Measurements from ENCODE around the gene TMEM208. TPM values are rescaled to one million over a fixed set of nuclear protein-coding genes. Genes with fewer than 3 reads are reported as not detected.
A peak's percentile ranks its signal among the peaks of the same experiment; 100 is the strongest.

Gene TMEM208
- polyA plus RNA-seq, 1 experiment = 38.5 TPM

- CTCF ChIA-PET = interaction anchor here (0.5 to 1.9 kb wide), 2 partner anchors 55 to 163 kb away, joined by 4 to 10 read pairs; no protein-coding TSS in a partner anchor
These were observed 37.9 kb downstream of the TMEM208 start for GRCh38 chr16:67264866-67265265.

DNA sequence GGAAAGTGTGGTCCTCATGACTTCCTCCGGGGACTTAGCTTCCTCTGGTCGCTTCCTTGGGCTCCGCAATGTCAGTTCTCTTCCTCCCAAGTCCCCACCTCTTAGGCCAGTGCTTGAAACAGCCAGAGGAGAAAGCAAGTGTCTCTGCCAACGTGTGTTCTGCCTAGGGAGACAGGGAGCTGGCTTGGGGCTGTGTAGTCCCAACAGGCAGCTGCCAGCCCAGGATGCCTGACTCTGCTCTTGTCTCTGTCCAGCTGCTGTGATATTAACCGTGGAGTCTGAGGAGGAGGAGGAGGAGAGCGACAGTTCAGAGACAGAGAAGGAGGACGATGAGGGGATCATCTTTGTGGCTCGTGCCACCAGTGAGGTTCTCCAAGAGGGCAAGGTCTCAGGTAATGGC lies 38.9 kb downstream of the TMEM208 start:
- TF ChIP-seq CTCF (IDR thresholded peaks at IDR 0.05; ENCODE audit: low read depth, low read length) = no peak
- H3K9me3 ChIP-seq (ENCODE audit: control insufficient read depth, insufficient read depth, low read length) = no peaks in the 10 kb centered on the region; the same call in 1 of the 2 replicates
- no peak overlapping the region for H3K4me3 ChIP-seq (ENCODE audit: low read depth, low read length)
- POLR2A ChIA-PET = interaction anchor here (0.6 to 1.7 kb wide), 3 partner anchors 11 to 228 kb away, joined by 3 to 8 read pairs (median 3); no protein-coding TSS in a partner anchor
- CTCF ChIA-PET = interaction anchor here (1.9 kb wide), 1 partner anchor 162 kb away, joined by 10 read pairs; no protein-coding TSS in a partner anchor
- no peak overlapping the region for H3K27ac ChIP-seq (ENCODE audit: low read depth, low read length)
- no peaks in the 10 kb centered on the region for H3K27me3 ChIP-seq (ENCODE audit: control insufficient read depth, insufficient read depth, low read length)
- DNase-seq (ENCODE audit: low read depth, low spot score) = no peak

More at GRCh38 chr16:67264866-67265265, 37.9 kb downstream of the TMEM208 start:
- POLR2A ChIA-PET = interaction anchor here (1.1 kb wide), 1 partner anchor 47 kb away, joined by 3 read pairs; no protein-coding TSS in a partner anchor
- Histone ChIP-seq H3K27ac (ENCODE audit: low read depth, low read length) (no peak overlapping the region), H3K9me3 (ENCODE audit: control insufficient read depth, insufficient read depth, low read length) (no peaks in the 10 kb centered on the region), H3K4me3 (ENCODE audit: low read depth, low read length) (no peak overlapping the region), H3K27me3 (ENCODE audit: control insufficient read depth, insufficient read depth, low read length) (no peaks in the 10 kb centered on the region)
- no peak for DNase-seq (ENCODE audit: low read depth, low spot score)
- no peak for TF ChIP-seq CTCF (IDR thresholded peaks at IDR 0.05; ENCODE audit: low read depth, low read length)

- DNase-seq (ENCODE audit: low read depth, low spot score) = peak; percentile 42
- H3K27ac ChIP-seq (ENCODE audit: low read depth, low read length) = no peak overlapping the region
- ChIA-PET POLR2A (interaction anchor here (0.6 to 1.4 kb wide), 5 partner anchors 9 to 70 kb away, joined by 4 to 6 read pairs (median 5); no protein-coding TSS in a partner anchor), CTCF (interaction anchor here (0.7 to 1.4 kb wide), 3 partner anchors 18 to 213 kb away, joined by 4 to 5 read pairs (median 4); partner anchors contain the start of gene ATP6V0D1)
- H3K4me3 ChIP-seq (ENCODE audit: low read depth, low read length) = no peak overlapping the region
- H3K27me3 ChIP-seq (ENCODE audit: control insufficient read depth, insufficient read depth, low read length) = no peaks in the 10 kb centered on the region
- H3K9me3 ChIP-seq (ENCODE audit: control insufficient read depth, insufficient read depth, low read length) = no peaks in the 10 kb centered on the region; the same call in 1 of the 2 replicates
- TF ChIP-seq CTCF (IDR thresholded peaks at IDR 0.05; ENCODE audit: low read depth, low read length) = no peak
These were observed 41.2 kb downstream of the TMEM208 start for GRCh38 chr16:67268136-67268579.

DNA sequence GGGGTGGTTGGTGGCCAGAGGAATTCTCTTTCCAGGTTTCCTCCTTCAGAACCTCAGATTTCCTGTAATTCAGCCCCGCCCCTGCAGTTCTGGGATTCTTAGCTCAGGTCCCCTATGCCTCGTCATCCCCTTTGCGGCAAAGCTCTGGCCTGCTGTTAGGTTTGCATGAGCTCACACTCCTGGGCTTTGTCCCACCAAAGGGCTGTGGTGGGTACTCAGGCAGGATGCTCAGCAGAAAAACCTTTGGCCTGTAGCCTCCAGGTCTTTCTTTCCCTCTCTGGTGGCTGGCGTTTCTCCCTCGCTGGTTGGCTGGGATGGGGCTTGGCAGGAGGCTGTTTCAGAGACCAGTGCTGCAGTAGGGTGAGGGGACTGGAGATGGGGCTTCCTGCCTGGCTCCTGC lies 42.8 kb downstream of the TMEM208 start:
- Histone ChIP-seq H3K27ac (ENCODE audit: low read depth, low read length) (no peak overlapping the region), H3K27me3 (ENCODE audit: control insufficient read depth, insufficient read depth, low read length) (no peaks in the 10 kb centered on the region), H3K4me3 (ENCODE audit: low read depth, low read length) (no peak overlapping the region), H3K9me3 (ENCODE audit: control insufficient read depth, insufficient read depth, low read length) (no peaks in the 10 kb centered on the region; the same call in 1 of the 2 replicates)
- ChIA-PET POLR2A (interaction anchor here (0.6 to 1.6 kb wide), 2 partner anchors 22 to 621 kb away, joined by 3 to 4 read pairs; partner anchors contain the start of gene FHOD1), CTCF (interaction anchor here (1.7 kb wide), 1 partner anchor 9 kb away, joined by 6 read pairs; no protein-coding TSS in a partner anchor)
- no peak for TF ChIP-seq CTCF (IDR thresholded peaks at IDR 0.05; ENCODE audit: low read depth, low read length)
- no peak for DNase-seq (ENCODE audit: low read depth, low spot score)

DNA sequence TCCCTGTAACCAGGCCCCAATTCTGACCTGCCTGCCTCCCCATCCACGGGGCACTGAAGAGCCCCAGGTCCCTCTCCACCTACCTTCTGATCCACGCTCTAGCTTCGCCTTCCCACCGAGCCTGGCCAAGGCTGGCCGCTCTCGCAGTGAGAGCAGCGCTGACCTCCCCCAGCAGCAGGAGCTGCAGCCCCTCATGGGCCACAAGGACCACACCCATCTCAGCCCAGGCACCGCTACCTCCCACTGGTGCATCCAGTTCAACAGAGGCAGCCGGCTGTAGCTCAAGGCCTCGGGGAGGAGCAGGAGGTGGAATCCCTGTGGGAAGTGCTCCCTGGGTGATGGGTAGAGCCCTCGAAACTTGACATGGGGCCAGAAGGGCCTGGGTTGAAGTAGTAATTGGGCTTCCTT lies 44.0 kb downstream of the TMEM208 start:
- Histone ChIP-seq H3K9me3 (ENCODE audit: control insufficient read depth, insufficient read depth, low read length) (no peaks in the 10 kb centered on the region; the same call in 1 of the 2 replicates), H3K4me3 (ENCODE audit: low read depth, low read length) (no peak overlapping the region), H3K27ac (ENCODE audit: low read depth, low read length) (no peak overlapping the region), H3K27me3 (ENCODE audit: control insufficient read depth, insufficient read depth, low read length) (no peaks in the 10 kb centered on the region)
- DNase-seq (ENCODE audit: low read depth, low spot score) = no peak
- ChIA-PET CTCF (interaction anchor here (1.7 kb wide), 1 partner anchor 10 kb away, joined by 6 read pairs; no protein-coding TSS in a partner anchor), POLR2A (interaction anchor here (0.5 to 1.6 kb wide), 4 partner anchors 23 to 520 kb away, joined by 3 to 6 read pairs (median 4); partner anchors contain the start of genes DYNC1LI2 and FHOD1)
- no peak for TF ChIP-seq CTCF (IDR thresholded peaks at IDR 0.05; ENCODE audit: low read depth, low read length)
